Nucleus accumbens (tissue), 56 donors: ENCODE data around the gene CPN2.
A peak's percentile ranks its signal among the peaks of the same experiment; 100 is the strongest.

Experiments used
- DNase-seq, 56 donors: peaks; one replicate each; lab custom pipeline; 2025; lab: John Stamatoyannopoulos, UW

The CPN2 gene

DNA sequence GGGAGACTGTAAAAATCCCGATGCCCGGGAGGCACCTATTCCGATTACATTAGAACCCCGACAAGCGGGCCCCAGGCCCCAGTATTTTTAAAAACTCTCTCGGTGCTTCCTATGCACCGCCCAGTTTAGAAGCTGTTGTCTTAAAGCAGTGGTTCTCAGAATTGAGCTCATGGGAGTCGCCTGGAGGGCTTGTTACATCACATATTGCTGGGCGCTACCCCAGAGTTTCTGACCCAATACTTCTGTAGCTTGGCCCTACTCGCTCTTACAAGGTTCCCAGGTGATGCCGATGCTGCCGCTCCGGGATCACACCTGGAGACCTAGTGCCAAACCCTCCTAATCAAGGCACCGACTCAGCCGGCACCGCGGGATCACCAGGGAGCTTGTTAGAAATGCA is 35.2 kb downstream of the CPN2 start:
- no peak for DNase-seq

GRCh38 chr3:194315088-194315964 is 35.8 kb downstream of the CPN2 start:
- DNase-seq, result peak in 52 of 56 donors; percentile 30 to 88 (median 71)

DNA sequence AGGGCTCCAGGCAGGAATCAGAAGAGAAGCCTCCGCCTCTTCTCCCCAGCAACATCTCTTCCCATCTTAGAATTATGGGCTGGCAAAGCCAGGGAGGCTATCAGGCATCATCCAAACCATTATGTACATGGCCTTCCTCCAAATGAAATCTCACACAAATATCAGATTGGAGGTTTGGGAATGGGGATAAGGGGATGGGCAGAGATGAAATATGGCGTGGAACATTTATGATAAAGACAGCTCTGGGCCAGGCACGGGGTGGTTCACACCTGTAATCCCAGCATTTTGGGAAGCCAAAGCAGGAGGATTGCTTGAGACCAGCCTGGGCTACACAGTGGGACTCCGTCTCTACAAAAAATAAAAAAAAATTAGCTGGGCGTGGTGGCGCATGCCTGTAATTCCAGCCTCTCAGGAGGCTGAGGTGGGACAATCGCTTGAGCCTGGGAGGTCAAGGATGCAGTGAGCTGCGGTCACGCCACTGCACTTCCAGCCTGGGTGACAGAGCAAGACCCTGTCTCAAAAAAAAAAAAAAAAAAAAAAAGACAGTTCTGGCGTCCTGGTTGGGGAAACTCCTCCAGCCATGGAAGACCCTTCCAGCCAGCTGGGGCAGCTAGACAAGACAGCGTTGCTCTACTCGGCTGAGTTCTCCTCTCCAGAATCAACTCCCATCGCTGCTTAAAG is 36.6 kb downstream of the CPN2 start:
- no peak for DNase-seq

- DNase-seq, result no peak
These were observed 37.4 kb downstream of the CPN2 start for GRCh38 chr3:194313560-194314387.

DNA sequence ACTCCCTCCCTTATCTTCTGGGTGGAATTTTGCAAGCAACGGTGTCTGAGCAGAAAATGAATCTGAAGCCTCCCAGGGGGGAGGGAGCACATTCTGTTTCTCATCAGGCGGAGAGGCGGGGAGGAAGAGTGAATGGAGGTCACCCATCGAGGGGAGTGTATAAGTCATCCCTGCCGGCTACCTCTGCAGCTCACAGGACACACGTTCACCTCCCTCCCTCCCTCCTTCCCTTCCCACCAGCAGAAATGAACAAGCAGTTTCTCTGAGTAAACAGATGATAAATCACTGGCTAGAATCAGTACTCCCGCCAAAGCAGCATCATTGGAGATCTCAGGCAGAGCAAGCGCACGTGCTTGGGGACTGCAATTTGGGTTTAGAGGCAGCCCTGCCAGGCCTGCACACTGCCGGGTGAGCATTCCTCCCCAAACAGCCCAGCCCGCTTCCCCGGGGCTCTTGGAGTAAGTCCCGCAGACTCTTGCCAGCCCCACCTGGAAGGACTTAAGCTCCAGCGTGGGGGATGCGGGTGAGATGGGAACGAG is 38.3 kb downstream of the CPN2 start:
- DNase-seq, result peak in 1 of 56 donors; percentile 9

DNA sequence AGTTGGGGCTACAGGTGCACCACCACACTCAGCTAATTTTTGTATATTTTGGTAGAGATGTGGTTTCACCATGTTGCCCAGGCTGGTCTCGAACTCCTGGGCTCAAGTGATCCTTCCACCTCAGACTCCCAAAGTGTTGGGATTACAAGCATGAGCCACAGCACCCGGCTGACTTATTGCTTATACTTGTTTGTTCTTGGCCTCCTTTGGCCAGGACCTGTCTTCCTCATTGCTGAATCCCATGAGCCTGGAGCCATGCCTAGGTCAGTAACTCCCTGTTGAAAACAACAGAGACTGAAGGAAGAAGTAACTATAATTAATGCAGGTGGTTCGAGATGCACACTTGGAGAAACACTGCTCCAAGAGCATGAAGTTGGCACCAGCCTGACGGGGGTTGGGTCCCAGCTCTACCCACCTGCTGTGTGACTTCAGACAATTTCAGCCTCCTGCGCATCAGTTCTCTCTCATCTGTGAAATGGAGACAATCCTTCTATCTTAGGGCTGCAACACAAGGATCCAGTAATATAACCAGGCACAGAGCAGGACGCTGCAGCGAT is 38.9 kb downstream of the CPN2 start:
- no peak for DNase-seq

GRCh38 chr3:194311000-194311399 is 40.1 kb downstream of the CPN2 start:
- DNase-seq, result no peak

DNA sequence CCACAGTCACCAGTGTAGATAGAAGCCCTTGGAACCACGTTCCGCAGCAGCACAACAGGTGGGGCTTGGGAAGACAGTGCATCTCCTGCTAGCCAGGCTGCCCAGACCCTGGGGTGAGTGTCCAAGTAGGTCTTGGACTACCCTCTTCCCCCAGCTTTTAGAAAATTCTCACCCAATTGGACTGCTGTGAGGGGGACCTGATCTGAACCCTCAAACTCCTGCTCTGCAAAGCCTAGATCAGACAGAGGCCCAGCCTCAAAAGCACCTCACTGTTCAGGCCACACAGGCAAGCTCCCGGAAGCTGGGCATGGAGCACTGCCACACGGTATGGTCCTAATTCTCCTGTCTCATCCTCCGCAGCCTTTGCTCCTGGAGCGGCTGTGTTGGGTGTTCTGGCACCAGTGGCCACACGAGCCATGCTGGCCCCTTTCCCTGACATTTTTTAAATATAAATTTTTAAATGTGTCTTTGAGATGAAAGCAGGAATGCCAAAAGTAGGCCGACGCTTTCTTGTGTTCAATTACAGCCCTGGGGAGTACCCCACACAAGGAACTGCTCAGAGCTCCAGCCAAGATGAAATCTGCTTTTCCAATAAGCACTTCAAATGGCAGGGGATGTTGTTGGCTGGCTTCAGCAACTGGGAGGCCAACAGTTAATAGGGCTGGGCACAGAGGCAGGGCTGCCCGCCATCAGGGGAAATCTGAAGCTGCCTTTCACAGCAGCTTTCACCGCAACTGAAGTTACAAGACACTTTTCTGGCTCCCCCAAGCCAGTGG is 40.9 kb downstream of the CPN2 start:
- peak in 2 of 56 donors; percentile 12 to 21 for DNase-seq

GRCh38 chr3:194308601-194309449 is 42.3 kb downstream of the CPN2 start:
- no peak for DNase-seq

DNA sequence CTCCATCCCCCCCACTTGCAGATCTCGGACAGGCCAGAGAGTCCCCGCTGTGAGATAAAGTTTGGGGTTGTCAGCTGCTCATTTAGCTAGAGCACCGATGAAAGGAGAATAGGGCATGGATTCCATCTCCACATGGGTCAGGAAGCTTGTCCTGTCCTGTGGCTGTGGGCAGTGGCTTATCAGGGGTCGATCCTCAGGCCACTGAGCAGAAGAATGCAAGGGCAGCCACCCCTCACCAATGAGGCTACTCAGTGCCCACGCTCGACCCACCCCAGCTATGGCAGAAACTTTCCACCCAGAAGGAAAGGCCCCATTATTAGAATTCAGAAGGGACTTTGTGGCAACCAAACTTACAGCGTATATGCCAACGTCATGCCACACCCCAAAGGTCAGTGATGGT is 43.3 kb downstream of the CPN2 start:
- DNase-seq, result no peak

GRCh38 chr3:194306771-194307640 is 44.1 kb downstream of the CPN2 start:
- DNase-seq, result no peak

GRCh38 chr3:194306109-194306686 is 44.9 kb downstream of the CPN2 start:
- DNase-seq, result no peak

DNA sequence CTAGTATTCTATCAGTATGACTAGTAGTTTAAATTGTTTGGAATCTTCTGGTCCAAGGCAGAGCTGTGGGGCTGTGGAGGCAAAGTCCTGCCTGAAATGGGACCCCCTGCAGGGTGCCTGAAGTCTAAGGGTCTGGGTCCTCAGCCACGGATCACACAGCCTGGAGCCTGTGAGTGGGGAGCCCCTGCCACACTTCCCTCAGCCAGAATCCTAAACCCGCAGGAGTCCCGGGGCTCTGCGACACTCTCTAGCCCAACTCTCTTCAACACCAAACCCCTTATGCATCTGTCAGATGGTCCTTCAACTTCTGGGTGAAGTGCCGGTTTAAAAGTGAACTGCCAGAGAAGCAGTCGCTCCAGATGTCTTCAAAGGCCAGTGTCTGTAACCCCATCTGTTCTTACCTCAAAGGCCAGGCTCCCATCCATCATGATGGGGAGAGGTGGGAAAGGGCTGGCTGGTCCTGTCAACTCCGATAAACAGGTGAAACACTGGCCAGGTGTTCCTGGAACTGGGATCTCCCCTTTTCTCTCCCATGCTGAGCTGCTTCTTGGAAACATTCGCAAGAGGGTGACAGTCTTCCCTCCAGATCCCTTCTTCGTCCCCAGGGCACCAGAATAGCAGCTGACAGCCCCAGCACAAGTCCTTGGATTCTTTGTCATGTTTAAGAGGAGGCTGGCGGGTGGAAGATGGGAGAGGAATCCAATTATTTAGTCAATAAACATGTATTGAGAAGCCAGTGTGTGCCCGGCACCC is 45.6 kb downstream of the CPN2 start:
- DNase-seq, result no peak

GRCh38 chr3:194304186-194304917 is 46.8 kb downstream of the CPN2 start:
- no peak for DNase-seq

DNA sequence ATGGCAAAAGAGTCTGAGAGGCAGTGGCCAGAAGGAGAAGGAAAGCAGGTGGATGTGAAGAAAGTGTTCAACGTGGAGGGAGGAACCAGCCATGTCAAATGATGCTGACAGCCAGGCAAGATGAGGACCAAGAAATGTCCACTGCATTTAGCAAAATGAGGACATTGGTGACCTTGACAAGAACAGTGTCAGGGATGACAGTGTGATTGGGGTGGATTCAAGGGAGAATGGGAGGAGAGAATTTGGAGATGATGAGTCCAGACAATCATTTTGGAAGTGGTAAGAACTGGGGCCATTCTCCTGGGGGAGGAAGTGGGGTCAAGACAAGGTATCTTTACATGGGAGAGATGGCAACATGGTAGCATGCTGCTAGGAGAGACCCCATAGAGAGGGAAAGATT is 47.4 kb downstream of the CPN2 start:
- DNase-seq, result no peak

DNA sequence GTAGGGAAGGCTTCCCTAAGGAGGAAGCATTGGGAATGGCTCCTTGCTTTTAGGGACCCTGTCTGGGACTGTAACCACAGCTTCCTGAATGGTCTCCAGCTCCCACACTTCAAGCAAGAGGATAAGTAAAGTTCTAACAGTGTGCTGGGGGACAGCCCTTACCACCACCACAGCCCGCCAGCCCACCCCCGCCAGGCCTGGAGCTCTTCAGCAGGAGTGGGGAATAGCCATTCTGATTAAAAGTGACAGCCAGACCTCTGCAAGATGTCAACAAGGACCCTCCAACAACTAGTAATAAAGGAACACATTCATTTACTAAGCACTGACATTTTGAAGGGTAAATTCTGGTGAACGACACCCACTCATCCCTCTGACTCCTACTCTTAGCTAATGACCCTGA is 49.4 kb downstream of the CPN2 start:
- DNase-seq, result no peak
